MCF 10A (cell line): ENCODE results near the gene IKZF3. TPM values are rescaled to one million over a fixed set of nuclear protein-coding genes. Genes with fewer than 3 reads are reported as not detected.
A peak's percentile ranks its signal among the peaks of the same experiment; 100 is the strongest.

Source experiments
- BruUV-seq: library from RNA; stranded (reverse); fragments of 400-500 nt; replicated peaks from 2 replicates; lab custom pipeline; 2021; lab: Mats Ljungman, UMichigan
- CTCF ChIA-PET: fragments of 300-600 bp; sonication (Branson Sonifier 250); formaldehyde crosslinking; extraction: SDS; loops from one replicate; lab custom pipeline; 2021; ENCODE audit warnings: antibody characterized with exemption, inconsistent platforms; lab: Yijun Ruan, JAX
- POLR2A ChIA-PET: fragments of 300-600, 350-650 bp; sonication (Branson Sonifier 250); formaldehyde crosslinking; extraction: SDS; loops from one replicate; lab custom pipeline; 2020; ENCODE audit warnings: antibody characterized with exemption, inconsistent platforms; lab: Yijun Ruan, JAX
- DNase-seq: peaks from one replicate; pipeline ENCODE4 v3.0.0-alpha.2; 2018; ENCODE audit not compliant: unreplicated experiment
- H3K27ac Mint-ChIP-seq: one replicate; pipeline ENCODE4 v1.8.0; 2022; ENCODE audit warnings: mild to moderate bottlenecking, low read depth, mixed read lengths; ENCODE audit not compliant: unreplicated experiment
- H3K27me3 Mint-ChIP-seq: one replicate; pipeline ENCODE4 v1.8.0; 2022; ENCODE audit warnings: mixed read lengths; ENCODE audit not compliant: insufficient read depth, unreplicated experiment
- H3K36me3 Mint-ChIP-seq: one replicate; pipeline ENCODE4 v1.8.0; 2022; ENCODE audit warnings: mild to moderate bottlenecking, moderate library complexity, mixed read lengths; ENCODE audit not compliant: insufficient read depth, unreplicated experiment
- H3K4me1 Mint-ChIP-seq: one replicate; pipeline ENCODE4 v1.8.0; 2022; ENCODE audit warnings: mixed read lengths; ENCODE audit not compliant: insufficient read depth, unreplicated experiment
- H3K4me3 Mint-ChIP-seq: one replicate; pipeline ENCODE4 v1.8.0; 2022; ENCODE audit warnings: mild to moderate bottlenecking, moderate library complexity, mixed read lengths; ENCODE audit not compliant: unreplicated experiment
- H3K9me3 Mint-ChIP-seq: one replicate; pipeline ENCODE4 v1.8.0; 2022; ENCODE audit warnings: mixed read lengths; ENCODE audit not compliant: unreplicated experiment
- CTCF ChIP-seq: fragments of 200-600 bp; IDR thresholded peaks from one replicate; pipeline ENCODE4 v1.8.0; 2022; ENCODE audit warnings: antibody characterized with exemption, mild to moderate bottlenecking; ENCODE audit not compliant: unreplicated experiment
- intact Hi-C: fragments of 100-400 bp; cut with micrococcal nuclease; formaldehyde crosslinking; loops from 2 replicates; pipeline ENCODE4 v1.14.1; 2022
- total RNA-seq: library from RNA; stranded (reverse); gene quantifications from 2 replicates; pipeline ENCODE4 v1.2.3, GENCODE V29; 2022

Gene IKZF3
- total RNA-seq, 1 experiment from 2014 or later = not detected

GRCh38 chr17:39737760-39738567 is 126.1 kb downstream of the IKZF3 start, which contains the start of gene GRB7:
GRB7 (plus strand) TSS chr17:39737938; CDS start chr17:39742302, 4,364 bp downstream.
- no peaks in the 10 kb centered on the region for H3K36me3 Mint-ChIP-seq
- intact Hi-C loops = loop anchor here (5.0 kb wide), 1 partner anchor 116 kb away; no protein-coding TSS in a partner anchor
- peak within 1 kb of the TSS; percentile 95 for H3K27ac Mint-ChIP-seq
- H3K4me3 Mint-ChIP-seq = peak within 1 kb of the TSS; percentile 81
- ChIA-PET CTCF (no interaction called here), POLR2A (interaction anchor here (0.6 to 4.3 kb wide), 5 partner anchors 16 to 100 kb away, joined by 3 to 36 read pairs (median 8); partner anchors contain the start of genes ERBB2 and PGAP3)
- TF ChIP-seq CTCF = no peak
- no TSS peak for BruUV-seq
- H3K9me3 Mint-ChIP-seq = no peaks in the 10 kb centered on the region
- H3K27me3 Mint-ChIP-seq = peaks cover 11% of the 10 kb centered on the region
- peak; percentile 85 for DNase-seq
- peaks cover 45% of the 10 kb centered on the region for H3K4me1 Mint-ChIP-seq

- no TSS peak for BruUV-seq
Observed at GRCh38 chr17:39737206-39737759, 126.8 kb downstream of the IKZF3 start.

GRCh38 chr17:39736319-39737165 is 127.6 kb downstream of the IKZF3 start:
- ChIA-PET CTCF (interaction anchor here (0.6 to 1.4 kb wide), 4 partner anchors 31 to 113 kb away, joined by 3 read pairs; no protein-coding TSS in a partner anchor), POLR2A (interaction anchor here (0.6 to 4.3 kb wide), 5 partner anchors 9 to 218 kb away, joined by 3 to 36 read pairs (median 4); partner anchors contain the start of gene PGAP3)
- Mint-ChIP-seq H3K36me3 (no peaks in the 10 kb centered on the region), H3K27me3 (peaks cover 11% of the 10 kb centered on the region), H3K4me1 (peaks cover 45% of the 10 kb centered on the region), H3K27ac (no peak overlapping the region), H3K4me3 (no peak overlapping the region), H3K9me3 (no peaks in the 10 kb centered on the region)
- BruUV-seq = no TSS peak
- peak; percentile 42 for DNase-seq
- intact Hi-C loops = loop anchor here (5.0 kb wide), 1 partner anchor 114 kb away; no protein-coding TSS in a partner anchor
- TF ChIP-seq CTCF = no peak

More at GRCh38 chr17:39737206-39737759, 126.8 kb downstream of the IKZF3 start:
- Mint-ChIP-seq H3K36me3 (no peaks in the 10 kb centered on the region), H3K27me3 (peaks cover 11% of the 10 kb centered on the region), H3K4me3 (peak overlapping the region; percentile 81), H3K27ac (no peak overlapping the region), H3K9me3 (no peaks in the 10 kb centered on the region), H3K4me1 (peaks cover 45% of the 10 kb centered on the region)
- DNase-seq = no peak
- ChIA-PET CTCF (interaction anchor here (0.9 to 1.4 kb wide), 2 partner anchors 102 to 113 kb away, joined by 3 read pairs; no protein-coding TSS in a partner anchor), POLR2A (interaction anchor here (0.6 to 4.3 kb wide), 3 partner anchors 17 to 217 kb away, joined by 3 to 36 read pairs (median 3); partner anchors contain the start of gene PGAP3)
- TF ChIP-seq CTCF = no peak
- intact Hi-C loops = loop anchor here (5.0 kb wide), 1 partner anchor 115 kb away; no protein-coding TSS in a partner anchor
